ENCODE measurements around the gene MOB1A.

The MOB1A gene

DNA sequence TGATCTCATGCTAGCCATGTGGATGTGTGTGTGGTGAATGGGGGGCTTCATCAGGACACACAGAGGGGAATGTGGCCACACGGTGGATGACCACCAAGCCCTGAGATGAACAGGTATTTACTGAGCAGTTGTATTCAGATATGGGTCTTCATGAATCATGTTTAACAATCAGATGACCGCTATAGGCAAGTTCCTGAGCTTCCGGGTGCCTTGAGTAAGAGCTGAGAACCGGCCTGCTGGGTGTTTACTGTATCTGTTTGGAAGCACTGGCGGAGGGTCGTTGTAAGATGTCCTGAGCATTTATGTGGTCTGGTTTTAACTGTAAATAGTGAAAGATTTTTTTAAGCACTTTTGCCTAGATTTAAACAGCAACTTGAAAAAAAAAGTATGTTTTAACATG lies 74.9 kb downstream of the MOB1A start:
- DNase-seq (ENCODE audit: low read depth), result no peak
